Mesenchymal stem cell (in vitro differentiated cells and primary cell): ENCODE data around the gene CDH6.

Source experiments
- DNase-seq: peaks from one replicate; pipeline ENCODE4 v3.0.0-alpha.2; 2013
- H2AFZ ChIP-seq: one replicate; pipeline ENCODE4 v1.6.1; 2013; ENCODE audit warnings: low read depth, mild to moderate bottlenecking, control low read depth, inconsistent platforms, low read length, moderate library complexity
- H2AK5ac ChIP-seq: 2 replicates; pipeline ENCODE4 v1.6.1; 2013; ENCODE audit warnings: low read length, moderate library complexity, mild to moderate bottlenecking, inconsistent platforms; ENCODE audit not compliant: severe bottlenecking
- H2BK120ac ChIP-seq: one replicate; pipeline ENCODE4 v1.6.1; 2013; ENCODE audit warnings: low read depth, mild to moderate bottlenecking, inconsistent platforms, low read length, moderate library complexity
- H2BK12ac ChIP-seq, 2 experiments: one replicate each; pipeline ENCODE4 v1.6.1; 2013; ENCODE audit warnings: inconsistent platforms in 2 of 2, low read length in 2 of 2, mild to moderate bottlenecking in 2 of 2, moderate library complexity in 2 of 2, control low read depth in 1 of 2
- H2BK15ac ChIP-seq: one replicate; pipeline ENCODE4 v1.6.1; 2013; ENCODE audit warnings: mild to moderate bottlenecking, low read depth, inconsistent platforms; ENCODE audit not compliant: poor library complexity, severe bottlenecking
- H2BK5ac ChIP-seq: 2 replicates; pipeline ENCODE4 v1.6.1; 2013; ENCODE audit warnings: low read depth, mild to moderate bottlenecking, low read length, control low read depth, inconsistent platforms; ENCODE audit not compliant: poor library complexity, severe bottlenecking
- H3K14ac ChIP-seq, 2 experiments: one replicate each; pipeline ENCODE4 v1.6.1; 2013; ENCODE audit warnings: inconsistent platforms in 2 of 2, low read length in 2 of 2, control low read depth in 1 of 2, mild to moderate bottlenecking in 1 of 2, moderate library complexity in 1 of 2
- H3K18ac ChIP-seq, 2 experiments: one replicate each; pipeline ENCODE4 v1.6.1; 2013; ENCODE audit warnings: inconsistent platforms in 2 of 2, low read length in 2 of 2, control low read depth in 1 of 2, low read depth in 1 of 2, mild to moderate bottlenecking in 1 of 2
- H3K23ac ChIP-seq, 2 experiments: one replicate each; pipeline ENCODE4 v1.6.1; 2013; ENCODE audit warnings: inconsistent platforms in 2 of 2, low read length in 2 of 2, mild to moderate bottlenecking in 2 of 2, moderate library complexity in 2 of 2, control low read depth in 1 of 2
- H3K27ac ChIP-seq: 2 replicates; pipeline ENCODE4 v1.5.1; 2013; ENCODE audit warnings: mild to moderate bottlenecking, moderate library complexity, low read length, control low read depth, inconsistent platforms; ENCODE audit not compliant: poor library complexity, severe bottlenecking
- H3K27me3 ChIP-seq, 2 experiments: 2 replicates each; pipeline versions ENCODE4 v1.6.1 to v1.7.0; 2013; ENCODE audit warnings: low read length in 2 of 2, mild to moderate bottlenecking in 2 of 2, moderate library complexity in 2 of 2, control low read depth in 1 of 2, inconsistent platforms in 1 of 2; ENCODE audit not compliant: control insufficient read depth in 1 of 2, insufficient read depth in 1 of 2
- H3K36me3 ChIP-seq, 2 experiments: 2 replicates each; pipeline versions ENCODE4 v1.6.1 to v1.7.0; 2013; ENCODE audit warnings: low read length in 2 of 2, control low read depth in 1 of 2, inconsistent platforms in 1 of 2, low read depth in 1 of 2, mild to moderate bottlenecking in 1 of 2; ENCODE audit not compliant: insufficient read depth in 2 of 2, control insufficient read depth in 1 of 2
- H3K4ac ChIP-seq, 2 experiments: one replicate each; pipeline ENCODE4 v1.6.1; 2013; ENCODE audit warnings: inconsistent platforms in 2 of 2, low read length in 2 of 2, mild to moderate bottlenecking in 2 of 2, moderate library complexity in 2 of 2, control low read depth in 1 of 2, low read depth in 1 of 2
- H3K4me1 ChIP-seq: 2 replicates; pipeline ENCODE4 v1.6.1; 2013; ENCODE audit warnings: low read depth, low read length, control low read depth; ENCODE audit not compliant: control insufficient read depth, insufficient read depth
- H3K4me2 ChIP-seq: 2 replicates; pipeline ENCODE4 v1.6.1; 2013; ENCODE audit warnings: low read length, mild to moderate bottlenecking, inconsistent platforms; ENCODE audit not compliant: poor library complexity, severe bottlenecking
- H3K4me3 ChIP-seq, 2 experiments: 2 replicates each; pipeline versions ENCODE4 v1.5.1 to v1.7.0; 2013; ENCODE audit warnings: low read length in 2 of 2, mild to moderate bottlenecking in 2 of 2, control low read depth in 1 of 2, low read depth in 1 of 2; ENCODE audit not compliant: insufficient read depth in 1 of 2
- H3K79me1 ChIP-seq: replicated peaks from 2 replicates; pipeline ENCODE4 v1.6.1; 2013; ENCODE audit warnings: mild to moderate bottlenecking, control low read depth, low read length, inconsistent platforms; ENCODE audit not compliant: poor library complexity, severe bottlenecking
- H3K9ac ChIP-seq: 2 replicates; pipeline ENCODE4 v1.7.0; 2013; ENCODE audit warnings: mild to moderate bottlenecking, low read length, moderate library complexity
- H3K9me3 ChIP-seq: 2 replicates; pipeline ENCODE4 v1.7.0; 2013; ENCODE audit warnings: mild to moderate bottlenecking, low read length; ENCODE audit not compliant: control insufficient read depth
- H4K8ac ChIP-seq: one replicate; pipeline ENCODE4 v1.6.1; 2013; ENCODE audit warnings: inconsistent platforms, mild to moderate bottlenecking, low read length, moderate library complexity
- H4K91ac ChIP-seq: one replicate; pipeline ENCODE4 v1.6.1; 2013; ENCODE audit warnings: mild to moderate bottlenecking, low read length, inconsistent platforms

CDH6 gene

GRCh38 chr5:31378136-31378535 is 184.7 kb downstream of the CDH6 start:
- H3K27ac ChIP-seq, result no peak overlapping the region
- H3K23ac ChIP-seq, result no peak overlapping the region
- no peak overlapping the region for H2AFZ ChIP-seq
- no peak overlapping the region for H3K9ac ChIP-seq
- H3K4ac ChIP-seq, result no peak overlapping the region
- no peaks in the 10 kb centered on the region for H3K79me1 ChIP-seq
- no peak overlapping the region for H2AK5ac ChIP-seq
- no peak overlapping the region for H3K4me2 ChIP-seq
- no peak overlapping the region for H2BK5ac ChIP-seq
- no peaks in the 10 kb centered on the region for H3K9me3 ChIP-seq
- H4K8ac ChIP-seq, result no peak overlapping the region
- no peak overlapping the region for H3K14ac ChIP-seq
- no peak overlapping the region for H4K91ac ChIP-seq
- no peak overlapping the region for H2BK15ac ChIP-seq
- H3K4me3 ChIP-seq, result no peak overlapping the region
- H3K36me3 ChIP-seq, result no peaks in the 10 kb centered on the region
- H3K18ac ChIP-seq, result no peak overlapping the region
- H3K4me1 ChIP-seq, result peaks cover 1% of the 10 kb centered on the region
- no peak for DNase-seq
- peaks cover 0 to 4% of the 10 kb centered on the region in 2 experiments for H3K27me3 ChIP-seq
- no peak overlapping the region for H2BK12ac ChIP-seq
- no peak overlapping the region for H2BK120ac ChIP-seq
